GM23338 (cell line): ENCODE results near the gene BCO1. TPM values are rescaled to one million over a fixed set of nuclear protein-coding genes. Genes with fewer than 3 reads are reported as not detected.

Experiments used
- ATAC-seq: fragments of 200-7000 bp; cut with Tn5 transposase; 3 replicates; pipeline ENCODE4 v1.9.1; 2020
- DNase-seq: peaks from one replicate; pipeline ENCODE4 v3.0.0-alpha.2; 2015; ENCODE audit warnings: low spot score
- H2AFZ ChIP-seq: fragments of 200-600 bp; sonication (generic); 2 replicates; pipeline ENCODE4 v1.8.0; 2016; ENCODE audit warnings: antibody characterized with exemption, mild to moderate bottlenecking, moderate library complexity
- H3F3A ChIP-seq: fragments of 200-600 bp; sonication (generic); replicated peaks from 2 replicates; pipeline ENCODE4 v1.8.0; 2017; ENCODE audit warnings: antibody characterized with exemption, mixed run types, low read depth
- H3K27ac ChIP-seq: fragments of 200-600 bp; sonication (generic); 2 replicates; pipeline ENCODE4 v1.6.1; 2016; ENCODE audit warnings: low read depth
- H3K27me3 ChIP-seq: fragments of 200-600 bp; sonication (generic); 2 replicates; pipeline ENCODE4 v1.8.0; 2016; ENCODE audit warnings: mild to moderate bottlenecking, mixed run types, moderate library complexity; ENCODE audit not compliant: insufficient read depth
- H3K36me3 ChIP-seq: fragments of 200-600 bp; sonication (generic); 2 replicates; pipeline ENCODE4 v1.8.0; 2016; ENCODE audit warnings: mild to moderate bottlenecking; ENCODE audit not compliant: insufficient read depth
- H3K4me1 ChIP-seq: fragments of 200-600 bp; sonication (generic); 2 replicates; pipeline ENCODE4 v1.8.0; 2016; ENCODE audit warnings: mild to moderate bottlenecking, moderate library complexity; ENCODE audit not compliant: insufficient read depth
- H3K4me2 ChIP-seq: fragments of 200-600 bp; sonication (generic); 2 replicates; pipeline ENCODE4 v1.7.1; 2017; ENCODE audit warnings: mixed run types
- H3K4me3 ChIP-seq: fragments of 200-600 bp; sonication (generic); 2 replicates; pipeline ENCODE4 v1.6.1; 2016; ENCODE audit warnings: mixed run types
- H3K79me2 ChIP-seq: fragments of 200-600 bp; sonication (generic); replicated peaks from 2 replicates; pipeline ENCODE4 v1.8.0; 2017; ENCODE audit warnings: mild to moderate bottlenecking; ENCODE audit not compliant: insufficient read depth
- H3K9me2 ChIP-seq: fragments of 200-600 bp; sonication (generic); 2 replicates; pipeline ENCODE4 v1.8.0; 2017; ENCODE audit not compliant: insufficient read depth
- H4K20me1 ChIP-seq: fragments of 200-600 bp; sonication (generic); replicated peaks from 2 replicates; pipeline ENCODE4 v1.8.0; 2017; ENCODE audit warnings: mild to moderate bottlenecking; ENCODE audit not compliant: insufficient read depth
- H3K27ac Mint-ChIP-seq: 2 replicates; pipeline ENCODE4 v1.8.0; 2020; ENCODE audit warnings: inconsistent platforms, mild to moderate bottlenecking, moderate library complexity, mixed read lengths
- H3K27me3 Mint-ChIP-seq: 3 replicates; pipeline ENCODE4 v1.8.0; 2022; ENCODE audit warnings: low read depth, mild to moderate bottlenecking, moderate library complexity, mixed read lengths, inconsistent platforms; ENCODE audit not compliant: insufficient read depth, poor library complexity
- H3K36me3 Mint-ChIP-seq: 3 replicates; pipeline ENCODE4 v1.8.0; 2021; ENCODE audit warnings: low read depth, mild to moderate bottlenecking, inconsistent platforms, moderate library complexity, mixed read lengths
- H3K4me1 Mint-ChIP-seq: 3 replicates; pipeline ENCODE4 v1.8.0; 2020; ENCODE audit warnings: mild to moderate bottlenecking, inconsistent platforms, mixed read lengths
- H3K4me3 Mint-ChIP-seq: 3 replicates; pipeline ENCODE4 v1.8.0; 2021; ENCODE audit warnings: moderate library complexity, mild to moderate bottlenecking, inconsistent platforms, mixed read lengths
- H3K9me3 Mint-ChIP-seq: 3 replicates; pipeline ENCODE4 v1.8.0; 2020; ENCODE audit warnings: moderate library complexity, mild to moderate bottlenecking, inconsistent platforms, mixed read lengths
- CREB1 ChIP-seq: fragments of 250-450 bp; sonication (Bioruptor Pico); IDR thresholded peaks from 2 replicates; pipeline ENCODE4 v1.5.0; 2020; ENCODE audit warnings: low read depth, mild to moderate bottlenecking, moderate library complexity
- EZH2 ChIP-seq: fragments of 200-600 bp; sonication (generic); IDR thresholded peaks from one replicate; pipeline ENCODE4 v1.8.0; 2017; ENCODE audit warnings: antibody characterized with exemption, mild to moderate bottlenecking, low read depth; ENCODE audit not compliant: unreplicated experiment
- EZH2phosphoT487 ChIP-seq: fragments of 200-600 bp; sonication (generic); IDR thresholded peaks from one replicate; pipeline ENCODE4 v1.8.1; 2018; ENCODE audit warnings: antibody characterized with exemption; ENCODE audit not compliant: unreplicated experiment
- JUNB ChIP-seq: IDR thresholded peaks from one replicate; pipeline ENCODE4 v1.6.1; 2016; ENCODE audit warnings: antibody characterized with exemption; ENCODE audit not compliant: unreplicated experiment
- NANOG ChIP-seq: IDR thresholded peaks from 2 replicates; pipeline ENCODE4 v1.6.1; 2016; ENCODE audit warnings: antibody characterized with exemption, borderline replicate concordance
- POLR2AphosphoS5 ChIP-seq: IDR thresholded peaks from 2 replicates; pipeline ENCODE4 v1.6.1; 2016; ENCODE audit warnings: antibody characterized with exemption, low read depth
- REST ChIP-seq: IDR thresholded peaks from one replicate; pipeline ENCODE4 v1.6.1; 2018; ENCODE audit warnings: antibody characterized with exemption; ENCODE audit not compliant: unreplicated experiment
- STAT1 ChIP-seq: IDR thresholded peaks from one replicate; pipeline ENCODE4 v1.6.1; 2016; ENCODE audit warnings: antibody characterized with exemption; ENCODE audit not compliant: unreplicated experiment
- ZNF114 ChIP-seq: fragments of 250-450 bp; sonication (Bioruptor Pico); IDR thresholded peaks from 2 replicates; pipeline ENCODE4 v1.5.0; 2020; ENCODE audit warnings: mild to moderate bottlenecking, moderate library complexity
- ZNF331 ChIP-seq: fragments of 250-450 bp; sonication (Bioruptor Pico); IDR thresholded peaks from 2 replicates; pipeline ENCODE4 v1.5.0; 2020; ENCODE audit warnings: low read depth, mild to moderate bottlenecking, moderate library complexity
- polyA plus RNA-seq: library from polyadenylated mRNA; unstranded; fragments of >200 nt; fragmentation: Nextera tagmentation; extraction: Ambion mirVana; gene quantifications from 2 replicates; pipeline ENCODE4 v1.2.1, GENCODE V29; 2016
- total RNA-seq: library from RNA; depleted of rRNA; stranded (reverse); fragments of >200 nt; shearing (Covaris generic); gene quantifications from 2 replicates; pipeline ENCODE4 v1.2.3, GENCODE V29; 2014
- TF ChIP-seq, protein P1 (sequence below): fragments of 250-450 bp; sonication (Bioruptor Pico); IDR thresholded peaks from 2 replicates; pipeline ENCODE4 v1.5.0; 2020; ENCODE audit warnings: mild to moderate bottlenecking, moderate library complexity
- TF ChIP-seq, protein P2 (sequence below): IDR thresholded peaks from 2 replicates; pipeline ENCODE4 v1.6.1; 2016; ENCODE audit warnings: antibody characterized with exemption
- TF ChIP-seq, protein P3 (sequence below), 2 experiments: fragments of 200-600 bp in 1 of 2; sonication (generic) in 1 of 2; conservative IDR thresholded peaks; 2 replicates each; pipeline versions ENCODE4 v1.5.1 to v1.6.1; 2016 to 2017; ENCODE audit warnings: antibody characterized with exemption in 2 of 2, low read depth in 2 of 2, mild to moderate bottlenecking in 2 of 2, moderate library complexity in 1 of 2

Gene BCO1
- total and polyA plus RNA-seq, 2 experiments from 2014 or later, result 0.28 TPM; not detected in 1

- Histone ChIP-seq H3F3A (no peaks in the 10 kb centered on the region), H3K9me2 (0 out of 2 replicates have a peak, but pooled peaks cover 8% of the 10 kb centered on the region), H2AFZ (no peak overlapping the region), H3K36me3 (no peaks in the 10 kb centered on the region), H3K4me1 (no peaks in the 10 kb centered on the region), H4K20me1 (no peaks in the 10 kb centered on the region), H3K27ac (no peak overlapping the region), H3K27me3 (no peaks in the 10 kb centered on the region), H3K4me2 (no peak overlapping the region), H3K4me3 (no peak overlapping the region), H3K79me2 (no peaks in the 10 kb centered on the region)
- ATAC-seq (no peak), DNase-seq (no peak)
- Mint-ChIP-seq H3K4me3 (no peak overlapping the region), H3K9me3 (no peaks in the 10 kb centered on the region), H3K27ac (no peak overlapping the region), H3K27me3 (no peaks in the 10 kb centered on the region), H3K4me1 (no peaks in the 10 kb centered on the region; the same call in 2 of the 3 replicates), H3K36me3 (no peaks in the 10 kb centered on the region)
- TF ChIP-seq ZNF114, result no peak
- TF ChIP-seq, protein P1, sequence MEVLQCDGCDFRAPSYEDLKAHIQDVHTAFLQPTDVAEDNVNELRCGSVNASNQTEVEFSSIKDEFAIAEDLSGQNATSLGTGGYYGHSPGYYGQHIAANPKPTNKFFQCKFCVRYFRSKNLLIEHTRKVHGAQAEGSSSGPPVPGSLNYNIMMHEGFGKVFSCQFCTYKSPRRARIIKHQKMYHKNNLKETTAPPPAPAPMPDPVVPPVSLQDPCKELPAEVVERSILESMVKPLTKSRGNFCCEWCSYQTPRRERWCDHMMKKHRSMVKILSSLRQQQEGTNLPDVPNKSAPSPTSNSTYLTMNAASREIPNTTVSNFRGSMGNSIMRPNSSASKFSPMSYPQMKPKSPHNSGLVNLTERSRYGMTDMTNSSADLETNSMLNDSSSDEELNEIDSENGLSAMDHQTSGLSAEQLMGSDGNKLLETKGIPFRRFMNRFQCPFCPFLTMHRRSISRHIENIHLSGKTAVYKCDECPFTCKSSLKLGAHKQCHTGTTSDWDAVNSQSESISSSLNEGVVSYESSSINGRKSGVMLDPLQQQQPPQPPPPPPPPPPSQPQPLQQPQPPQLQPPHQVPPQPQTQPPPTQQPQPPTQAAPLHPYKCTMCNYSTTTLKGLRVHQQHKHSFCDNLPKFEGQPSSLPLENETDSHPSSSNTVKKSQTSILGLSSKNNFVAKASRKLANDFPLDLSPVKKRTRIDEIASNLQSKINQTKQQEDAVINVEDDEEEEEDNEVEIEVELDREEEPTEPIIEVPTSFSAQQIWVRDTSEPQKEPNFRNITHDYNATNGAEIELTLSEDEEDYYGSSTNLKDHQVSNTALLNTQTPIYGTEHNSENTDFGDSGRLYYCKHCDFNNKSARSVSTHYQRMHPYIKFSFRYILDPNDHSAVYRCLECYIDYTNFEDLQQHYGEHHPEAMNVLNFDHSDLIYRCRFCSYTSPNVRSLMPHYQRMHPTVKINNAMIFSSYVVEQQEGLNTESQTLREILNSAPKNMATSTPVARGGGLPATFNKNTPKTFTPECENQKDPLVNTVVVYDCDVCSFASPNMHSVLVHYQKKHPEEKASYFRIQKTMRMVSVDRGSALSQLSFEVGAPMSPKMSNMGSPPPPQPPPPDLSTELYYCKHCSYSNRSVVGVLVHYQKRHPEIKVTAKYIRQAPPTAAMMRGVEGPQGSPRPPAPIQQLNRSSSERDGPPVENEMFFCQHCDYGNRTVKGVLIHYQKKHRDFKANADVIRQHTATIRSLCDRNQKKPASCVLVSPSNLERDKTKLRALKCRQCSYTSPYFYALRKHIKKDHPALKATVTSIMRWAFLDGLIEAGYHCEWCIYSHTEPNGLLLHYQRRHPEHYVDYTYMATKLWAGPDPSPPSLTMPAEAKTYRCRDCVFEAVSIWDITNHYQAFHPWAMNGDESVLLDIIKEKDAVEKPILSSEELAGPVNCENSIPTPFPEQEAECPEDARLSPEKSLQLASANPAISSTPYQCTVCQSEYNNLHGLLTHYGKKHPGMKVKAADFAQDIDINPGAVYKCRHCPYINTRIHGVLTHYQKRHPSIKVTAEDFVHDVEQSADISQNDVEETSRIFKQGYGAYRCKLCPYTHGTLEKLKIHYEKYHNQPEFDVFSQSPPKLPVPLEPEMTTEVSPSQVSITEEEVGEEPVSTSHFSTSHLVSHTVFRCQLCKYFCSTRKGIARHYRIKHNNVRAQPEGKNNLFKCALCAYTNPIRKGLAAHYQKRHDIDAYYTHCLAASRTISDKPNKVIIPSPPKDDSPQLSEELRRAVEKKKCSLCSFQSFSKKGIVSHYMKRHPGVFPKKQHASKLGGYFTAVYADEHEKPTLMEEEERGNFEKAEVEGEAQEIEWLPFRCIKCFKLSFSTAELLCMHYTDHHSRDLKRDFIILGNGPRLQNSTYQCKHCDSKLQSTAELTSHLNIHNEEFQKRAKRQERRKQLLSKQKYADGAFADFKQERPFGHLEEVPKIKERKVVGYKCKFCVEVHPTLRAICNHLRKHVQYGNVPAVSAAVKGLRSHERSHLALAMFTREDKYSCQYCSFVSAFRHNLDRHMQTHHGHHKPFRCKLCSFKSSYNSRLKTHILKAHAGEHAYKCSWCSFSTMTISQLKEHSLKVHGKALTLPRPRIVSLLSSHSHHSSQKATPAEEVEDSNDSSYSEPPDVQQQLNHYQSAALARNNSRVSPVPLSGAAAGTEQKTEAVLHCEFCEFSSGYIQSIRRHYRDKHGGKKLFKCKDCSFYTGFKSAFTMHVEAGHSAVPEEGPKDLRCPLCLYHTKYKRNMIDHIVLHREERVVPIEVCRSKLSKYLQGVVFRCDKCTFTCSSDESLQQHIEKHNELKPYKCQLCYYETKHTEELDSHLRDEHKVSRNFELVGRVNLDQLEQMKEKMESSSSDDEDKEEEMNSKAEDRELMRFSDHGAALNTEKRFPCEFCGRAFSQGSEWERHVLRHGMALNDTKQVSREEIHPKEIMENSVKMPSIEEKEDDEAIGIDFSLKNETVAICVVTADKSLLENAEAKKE (CRISPR knock-in tag), result no peak
- no peak for TF ChIP-seq CREB1 (CRISPR knock-in tag)
- no peak for TF ChIP-seq JUNB
- TF ChIP-seq REST, result no peak
- TF ChIP-seq STAT1, result no peak
- no peak for TF ChIP-seq POLR2AphosphoS5
- no peak for TF ChIP-seq EZH2
- TF ChIP-seq, protein P2, sequence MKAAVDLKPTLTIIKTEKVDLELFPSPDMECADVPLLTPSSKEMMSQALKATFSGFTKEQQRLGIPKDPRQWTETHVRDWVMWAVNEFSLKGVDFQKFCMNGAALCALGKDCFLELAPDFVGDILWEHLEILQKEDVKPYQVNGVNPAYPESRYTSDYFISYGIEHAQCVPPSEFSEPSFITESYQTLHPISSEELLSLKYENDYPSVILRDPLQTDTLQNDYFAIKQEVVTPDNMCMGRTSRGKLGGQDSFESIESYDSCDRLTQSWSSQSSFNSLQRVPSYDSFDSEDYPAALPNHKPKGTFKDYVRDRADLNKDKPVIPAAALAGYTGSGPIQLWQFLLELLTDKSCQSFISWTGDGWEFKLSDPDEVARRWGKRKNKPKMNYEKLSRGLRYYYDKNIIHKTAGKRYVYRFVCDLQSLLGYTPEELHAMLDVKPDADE, result no peak
- TF ChIP-seq NANOG, result no peak
- TF ChIP-seq, protein P3, sequence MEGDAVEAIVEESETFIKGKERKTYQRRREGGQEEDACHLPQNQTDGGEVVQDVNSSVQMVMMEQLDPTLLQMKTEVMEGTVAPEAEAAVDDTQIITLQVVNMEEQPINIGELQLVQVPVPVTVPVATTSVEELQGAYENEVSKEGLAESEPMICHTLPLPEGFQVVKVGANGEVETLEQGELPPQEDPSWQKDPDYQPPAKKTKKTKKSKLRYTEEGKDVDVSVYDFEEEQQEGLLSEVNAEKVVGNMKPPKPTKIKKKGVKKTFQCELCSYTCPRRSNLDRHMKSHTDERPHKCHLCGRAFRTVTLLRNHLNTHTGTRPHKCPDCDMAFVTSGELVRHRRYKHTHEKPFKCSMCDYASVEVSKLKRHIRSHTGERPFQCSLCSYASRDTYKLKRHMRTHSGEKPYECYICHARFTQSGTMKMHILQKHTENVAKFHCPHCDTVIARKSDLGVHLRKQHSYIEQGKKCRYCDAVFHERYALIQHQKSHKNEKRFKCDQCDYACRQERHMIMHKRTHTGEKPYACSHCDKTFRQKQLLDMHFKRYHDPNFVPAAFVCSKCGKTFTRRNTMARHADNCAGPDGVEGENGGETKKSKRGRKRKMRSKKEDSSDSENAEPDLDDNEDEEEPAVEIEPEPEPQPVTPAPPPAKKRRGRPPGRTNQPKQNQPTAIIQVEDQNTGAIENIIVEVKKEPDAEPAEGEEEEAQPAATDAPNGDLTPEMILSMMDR (conservative IDR thresholded peaks at IDR 0.05; ENCODE audit: low read depth in 2 of 2), result no peak
- no peak for TF ChIP-seq ZNF331
- TF ChIP-seq EZH2phosphoT487, result no peak
Measured at GRCh38 chr16:81291117-81291516, 52.6 kb downstream of the BCO1 start.
